Forelimb muscle (tissue), 1 donor: Measurements from ENCODE around the gene KAZN. TPM values are rescaled to one million over a fixed set of nuclear protein-coding genes. Genes with fewer than 3 reads are reported as not detected.
A peak's percentile ranks its signal among the peaks of the same experiment; 100 is the strongest.

Experiments
- DNase-seq: peaks from one replicate; pipeline ENCODE4 v3.0.0-alpha.2; 2013; ENCODE audit warnings: low read depth
- polyA plus RNA-seq: library from polyadenylated mRNA; unstranded; fragments of 120-200 nt; gene quantifications from one replicate; pipeline ENCODE4 v1.2.1, GENCODE V29; 2013; ENCODE audit not compliant: insufficient read length

The KAZN gene
- polyA plus RNA-seq, 1 donor: 12.8 TPM

DNA sequence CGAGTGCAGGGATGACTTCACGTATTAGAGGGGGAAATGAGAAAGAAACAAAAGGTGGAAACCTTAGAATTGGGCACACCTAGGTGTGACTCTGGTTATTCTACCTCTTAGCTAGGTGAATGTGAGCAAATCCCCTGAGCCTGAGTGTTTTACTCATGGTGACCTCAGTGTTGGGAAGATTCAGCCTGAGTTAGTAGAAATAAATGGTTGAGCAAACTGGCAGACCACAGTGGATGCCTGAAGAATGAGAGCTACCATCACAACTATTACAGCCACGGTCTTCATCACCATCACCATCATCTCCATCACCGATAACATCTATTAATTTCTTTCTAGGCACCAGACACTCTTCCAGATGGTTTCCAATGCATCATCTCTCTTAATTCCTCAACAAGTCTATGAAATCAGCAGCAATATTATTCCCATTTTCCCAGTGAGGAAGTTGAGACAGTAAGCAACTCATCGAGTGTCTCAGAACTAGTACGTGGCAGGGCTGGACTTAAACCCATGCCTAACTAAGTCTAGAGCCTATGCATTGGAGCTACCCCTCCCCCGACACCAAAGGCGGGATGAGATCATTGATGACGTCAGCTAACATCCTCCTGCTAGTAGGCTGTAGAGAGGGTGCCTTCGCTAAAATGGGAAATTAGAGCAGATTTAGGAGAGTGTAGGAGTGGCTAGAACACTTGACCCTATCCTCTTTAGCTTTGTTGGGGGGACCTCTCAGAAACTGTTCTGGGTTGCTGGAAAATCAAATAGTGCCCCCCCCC, 7.9 kb upstream of the KAZN start:
- DNase-seq: no peak

DNA sequence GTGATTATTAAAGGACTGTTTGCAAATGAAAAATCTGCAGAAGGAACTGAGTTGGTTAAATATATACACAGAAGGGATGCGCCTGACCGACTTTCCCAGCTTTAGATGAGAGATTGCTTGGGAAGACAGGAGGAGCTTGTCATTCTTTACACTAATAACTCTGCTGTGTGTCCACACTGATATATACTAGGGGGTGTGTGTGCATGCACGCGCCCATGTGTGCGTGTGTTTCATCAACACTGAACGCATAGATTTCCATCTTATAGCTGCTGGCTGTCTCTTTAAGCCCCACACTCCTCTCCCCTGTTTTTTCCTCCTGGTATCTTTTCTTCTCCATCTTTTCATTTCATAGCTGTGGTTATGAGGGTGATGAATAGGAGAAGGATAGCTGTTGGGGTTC, 6.9 kb upstream of the KAZN start:
- no peak for DNase-seq

DNA sequence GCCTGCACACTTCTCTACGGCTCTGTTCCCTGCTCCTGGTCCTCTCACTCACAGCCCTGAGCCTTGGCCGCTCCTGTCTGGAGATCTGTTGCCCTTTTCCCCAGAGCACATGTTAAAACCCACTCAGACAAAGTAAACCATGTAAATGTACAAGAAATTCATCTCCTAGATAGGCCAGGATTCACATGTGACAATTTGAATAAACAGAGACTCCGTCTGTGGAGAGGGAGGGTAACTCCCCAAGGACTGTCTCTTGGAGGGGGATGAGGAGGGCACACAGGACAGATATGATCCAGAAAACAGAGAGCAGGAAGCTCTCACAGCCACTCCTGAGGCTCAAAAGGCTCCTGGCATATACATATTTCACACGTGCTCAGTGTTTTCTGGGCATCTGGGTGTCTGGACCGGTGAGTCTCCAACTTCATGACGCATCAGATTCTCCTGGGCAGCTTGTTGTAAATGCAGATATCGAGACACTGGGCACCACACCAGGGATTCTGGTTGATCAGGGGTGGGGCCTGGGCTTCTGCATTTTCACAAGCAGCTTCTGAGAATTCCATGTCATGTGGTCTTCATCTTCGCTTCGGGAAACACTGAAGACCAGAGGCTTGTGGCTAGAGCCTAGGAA, 6.4 kb upstream of the KAZN start:
- no peak for DNase-seq

DNA sequence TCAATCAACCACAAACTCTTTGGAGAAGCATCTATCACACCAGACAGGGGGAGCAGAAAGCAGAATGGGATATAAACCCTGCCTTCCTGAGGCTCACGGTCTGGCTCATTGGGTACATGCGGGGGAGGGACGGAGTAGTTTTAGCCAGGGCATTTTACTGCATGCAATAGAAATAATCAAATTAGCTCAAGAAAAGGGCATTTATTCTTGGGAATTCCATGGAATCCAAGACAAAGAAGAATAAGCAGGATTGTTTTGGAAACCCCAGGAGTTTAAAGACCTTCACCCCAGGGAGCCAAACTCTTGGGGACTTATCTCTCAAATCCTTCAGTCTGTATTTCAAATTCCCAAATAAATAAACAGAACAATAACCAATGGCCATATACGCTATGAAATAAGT, 5.2 kb upstream of the KAZN start:
- DNase-seq: no peak

DNA sequence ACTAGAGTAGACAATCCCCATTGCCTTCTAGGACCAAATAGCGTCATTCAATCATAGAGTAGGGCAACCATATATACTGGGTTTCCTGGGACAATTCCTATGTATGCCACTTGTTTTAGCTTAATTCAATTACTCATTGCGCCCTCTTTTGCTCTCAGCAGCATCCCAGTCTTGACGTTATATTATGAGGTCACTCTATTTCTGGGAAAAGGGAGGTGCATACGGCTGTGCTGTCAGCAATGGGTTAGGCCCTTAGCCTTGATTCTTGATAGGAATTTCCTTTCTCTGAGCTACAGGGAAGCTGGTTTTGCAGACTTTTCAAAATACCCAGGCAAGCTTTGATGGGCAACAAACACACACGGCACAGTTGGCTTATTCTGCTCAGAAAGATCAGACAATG, 4.4 kb upstream of the KAZN start:
- no peak for DNase-seq

DNA sequence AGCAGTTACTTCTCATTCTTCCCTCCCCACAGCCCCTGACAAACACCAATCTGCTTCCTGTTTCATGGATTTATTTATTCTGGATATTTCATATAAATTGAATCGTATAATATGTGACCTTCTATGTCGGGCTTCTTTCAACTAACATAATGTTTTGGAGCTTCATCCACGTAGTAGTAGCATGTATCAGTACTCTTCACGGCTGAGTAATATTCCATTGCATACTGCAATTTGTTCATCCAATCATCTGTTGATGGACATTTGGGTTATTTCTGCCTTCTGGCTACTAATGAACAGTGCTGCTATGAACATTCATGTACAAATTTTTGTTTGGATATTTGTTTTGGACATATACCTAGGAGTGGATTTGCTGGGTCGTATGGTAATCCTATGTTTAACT, 1.9 kb upstream of the KAZN start:
- DNase-seq: no peak

DNA sequence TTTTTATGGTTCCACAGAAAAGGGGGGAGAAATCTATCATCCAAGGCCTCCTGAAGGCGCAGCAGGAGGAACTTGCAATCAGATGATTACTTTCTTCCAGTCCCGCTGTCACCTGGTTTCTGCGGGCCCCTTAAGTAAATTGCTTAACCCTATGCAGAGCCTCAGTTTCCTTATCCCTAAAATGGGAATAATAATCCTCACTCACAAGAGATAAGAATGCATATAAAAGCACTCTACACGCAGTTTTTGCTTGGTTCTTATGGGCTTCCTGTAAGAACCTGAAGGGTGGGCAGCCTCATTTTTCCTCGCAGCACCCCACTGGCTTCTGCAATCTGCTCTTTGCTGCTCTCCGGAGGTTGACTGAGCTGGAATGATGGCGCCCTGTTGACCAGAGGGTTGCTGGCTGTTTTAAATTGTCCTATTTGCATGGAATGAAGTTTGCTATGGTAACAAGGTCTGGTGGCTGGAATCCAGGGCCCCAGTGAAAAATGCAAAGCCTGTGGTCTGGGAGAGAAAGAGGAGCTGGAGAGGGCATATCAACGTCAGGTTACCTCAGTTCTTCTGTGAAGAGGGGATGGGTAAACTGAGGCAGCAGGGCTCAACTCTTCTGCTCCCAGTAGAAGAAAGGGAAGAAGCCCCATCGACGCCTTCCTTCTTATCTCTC, 1.0 kb upstream of the KAZN start:
- no peak for DNase-seq

DNA sequence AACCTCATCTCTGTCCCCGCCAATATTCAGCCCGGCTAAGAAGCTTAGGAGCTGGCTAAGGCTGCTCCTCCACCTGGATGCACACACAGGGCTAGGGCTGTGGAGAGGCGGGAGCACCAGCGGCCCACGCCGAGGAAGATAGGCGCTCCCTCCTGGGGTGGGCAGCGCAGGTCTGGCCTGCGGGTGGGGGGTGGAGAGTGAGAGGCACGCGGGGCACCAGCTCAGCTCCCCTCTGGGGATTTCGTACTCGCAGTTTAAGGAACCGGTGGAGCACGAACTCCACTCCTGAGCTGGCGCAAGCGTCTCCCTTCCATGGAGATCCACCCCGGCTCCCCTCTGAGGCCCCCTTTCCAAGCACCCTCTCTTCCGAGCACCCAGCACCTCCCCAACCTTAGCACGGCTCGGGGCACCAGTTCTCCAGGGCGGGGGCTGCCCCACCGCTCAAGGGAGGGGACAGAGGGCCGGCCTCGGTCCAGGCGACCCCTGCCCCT, 433 bp upstream of the KAZN start:
- no peak for DNase-seq

DNA sequence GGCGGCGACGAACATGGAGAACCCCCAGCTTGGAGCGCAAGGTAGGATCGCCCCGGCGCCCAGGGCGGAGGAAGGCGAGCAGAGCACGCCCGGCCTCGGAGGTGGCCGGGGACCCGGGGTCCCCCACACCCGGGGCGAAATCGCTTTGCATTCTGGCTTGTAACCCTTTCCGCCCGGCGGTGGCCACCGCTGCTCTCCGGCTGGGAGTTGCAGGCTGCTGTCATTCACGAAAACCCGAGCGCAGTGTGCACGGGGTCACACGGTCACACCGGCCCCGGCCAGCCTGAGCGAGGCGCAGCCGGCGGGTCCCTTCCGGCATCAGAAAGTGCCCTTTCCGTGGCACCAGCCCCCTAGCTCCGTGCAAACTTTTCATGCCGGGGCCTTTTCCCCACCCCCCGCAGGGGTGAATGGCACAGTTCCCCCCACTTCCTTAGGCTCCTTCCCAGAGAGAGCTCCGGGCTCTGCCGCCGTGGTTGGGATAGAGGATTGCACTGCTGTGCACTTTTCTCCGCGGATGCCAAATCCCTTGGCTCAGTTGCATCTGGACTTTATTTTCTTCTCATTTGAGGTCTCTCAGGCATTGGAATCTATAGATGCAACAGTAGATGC, 802 bp downstream of the KAZN start:
- no peak for DNase-seq

DNA sequence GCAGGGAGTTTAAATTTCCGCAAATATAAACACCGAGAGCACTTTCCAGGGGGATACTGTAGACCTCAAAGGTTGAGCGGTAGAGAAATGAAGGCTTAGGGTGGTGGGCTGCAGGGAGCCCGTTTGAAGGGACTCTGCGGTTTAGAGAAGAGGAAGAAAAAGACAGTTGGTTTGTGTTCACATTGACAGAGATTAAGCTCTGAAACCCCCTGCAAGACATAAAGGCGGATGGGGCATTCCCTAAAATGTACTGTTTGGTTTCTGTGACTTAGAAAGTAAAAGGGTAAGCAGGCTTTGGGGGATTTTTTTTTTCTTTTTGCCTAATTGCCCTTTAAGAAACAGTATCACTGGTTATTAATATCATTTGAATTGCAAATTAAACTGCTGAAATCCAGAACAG, 1.3 kb downstream of the KAZN start:
- no peak for DNase-seq

DNA sequence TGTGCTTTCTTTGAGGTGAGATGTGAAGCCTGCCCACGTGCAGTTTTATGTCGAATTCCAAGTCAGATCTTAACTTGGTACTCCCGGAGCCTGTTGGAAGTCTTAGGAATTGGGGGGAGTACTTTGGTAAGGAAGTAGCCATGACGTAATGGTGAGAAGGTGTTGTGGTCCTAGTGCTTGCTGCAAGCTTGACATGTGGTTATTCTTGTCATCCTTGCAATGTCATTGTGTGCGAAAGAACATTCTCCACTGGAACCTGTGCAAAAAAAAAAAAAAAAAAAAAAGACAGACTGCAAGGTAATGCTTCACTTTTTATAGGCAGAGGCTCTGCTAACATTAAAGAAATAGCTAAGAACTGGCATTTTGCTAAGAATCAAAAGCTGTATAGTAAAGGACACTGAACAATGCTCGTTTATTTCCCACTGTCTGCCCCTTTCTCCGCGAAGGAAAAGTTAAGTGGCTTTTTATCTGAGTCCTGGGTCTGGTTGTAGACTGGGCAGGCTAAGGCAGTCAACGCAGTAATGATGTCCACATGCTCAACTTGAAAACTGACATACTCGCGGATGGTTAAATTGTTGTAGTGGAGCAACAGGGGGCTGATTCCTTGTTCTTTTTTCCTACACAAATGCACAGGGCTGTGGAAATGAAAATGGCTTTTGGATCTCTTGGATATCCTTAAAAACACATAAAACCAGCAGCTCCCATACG, 2.1 kb downstream of the KAZN start:
- peak; percentile 24 for DNase-seq

DNA sequence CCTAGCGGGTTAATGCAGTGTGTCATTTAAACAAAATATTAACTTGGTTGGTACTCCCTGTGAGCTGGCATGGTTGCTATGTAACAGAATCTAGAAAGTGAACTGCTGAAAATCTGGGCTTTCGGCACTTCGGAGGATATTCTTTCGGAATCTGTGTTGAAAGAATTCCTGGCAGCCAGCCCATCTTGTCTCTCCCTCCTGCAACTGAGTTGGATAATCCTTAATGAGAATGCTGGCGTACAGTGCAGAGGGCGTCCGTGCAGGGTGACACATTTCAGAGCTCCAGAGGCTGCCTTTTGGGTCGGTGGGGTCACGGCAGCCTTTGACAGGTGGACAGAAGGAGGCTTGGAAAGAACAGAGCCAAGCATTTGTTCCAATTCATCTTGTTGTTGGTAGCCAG, 3.7 kb downstream of the KAZN start:
- DNase-seq: peak; percentile 31

DNA sequence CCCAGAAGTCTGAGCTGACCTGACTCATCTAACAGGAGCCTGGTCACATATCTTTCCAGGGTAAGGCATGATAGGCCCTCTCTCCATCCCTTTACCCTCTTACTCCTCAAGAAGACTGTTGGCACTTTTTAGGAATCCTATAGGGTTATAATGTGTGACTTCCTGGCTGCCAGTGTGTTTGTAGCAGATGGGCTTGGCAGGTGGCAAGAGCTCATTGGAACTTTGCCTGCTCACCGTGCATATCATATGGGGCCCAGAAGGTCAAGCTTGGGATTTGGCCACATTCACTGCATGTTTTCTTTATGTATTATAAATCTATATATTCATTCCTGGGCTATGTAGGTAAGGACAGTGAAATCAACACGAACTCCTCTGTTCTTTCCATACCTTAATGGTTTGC, 5.2 kb downstream of the KAZN start:
- no peak for DNase-seq

DNA sequence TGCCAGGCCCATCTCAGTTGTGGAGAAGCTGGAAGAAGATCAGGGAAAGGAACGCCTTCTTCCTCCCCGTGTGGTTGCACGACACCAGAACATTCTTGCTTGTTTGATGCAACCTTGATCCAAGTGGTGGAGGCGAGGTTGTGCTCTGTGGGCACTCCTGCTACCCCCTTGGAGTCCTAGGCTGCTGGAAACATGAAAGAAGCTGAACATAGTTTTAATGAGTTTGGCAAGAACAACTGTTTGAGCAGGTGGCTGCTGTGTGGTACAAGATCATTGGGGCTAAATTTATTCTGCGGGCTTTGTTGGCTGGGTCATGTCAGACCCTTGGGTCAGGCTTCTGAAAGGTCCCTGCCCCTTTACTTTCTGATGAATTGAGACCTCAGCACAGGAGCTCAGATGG, 5.9 kb downstream of the KAZN start:
- DNase-seq: no peak

DNA sequence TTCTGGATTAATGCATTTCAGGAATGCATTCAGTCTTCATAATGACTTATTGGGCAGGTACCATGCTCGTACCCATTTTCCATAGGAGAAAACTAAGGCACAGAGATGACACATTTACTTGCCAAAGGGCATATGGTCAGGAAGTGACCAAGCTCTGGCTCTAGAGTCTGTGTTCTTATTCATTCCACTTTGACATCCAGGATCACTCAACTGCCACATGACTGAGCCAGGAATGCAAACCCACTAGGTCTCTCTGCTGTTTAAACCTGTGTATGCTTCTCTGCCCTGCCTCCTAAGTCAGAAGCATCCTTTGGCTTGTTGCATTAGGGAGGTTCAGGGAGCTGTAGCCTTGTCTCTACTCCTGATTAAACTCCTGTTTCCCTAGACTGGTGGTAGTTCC, 7.5 kb downstream of the KAZN start:
- no peak for DNase-seq

DNA sequence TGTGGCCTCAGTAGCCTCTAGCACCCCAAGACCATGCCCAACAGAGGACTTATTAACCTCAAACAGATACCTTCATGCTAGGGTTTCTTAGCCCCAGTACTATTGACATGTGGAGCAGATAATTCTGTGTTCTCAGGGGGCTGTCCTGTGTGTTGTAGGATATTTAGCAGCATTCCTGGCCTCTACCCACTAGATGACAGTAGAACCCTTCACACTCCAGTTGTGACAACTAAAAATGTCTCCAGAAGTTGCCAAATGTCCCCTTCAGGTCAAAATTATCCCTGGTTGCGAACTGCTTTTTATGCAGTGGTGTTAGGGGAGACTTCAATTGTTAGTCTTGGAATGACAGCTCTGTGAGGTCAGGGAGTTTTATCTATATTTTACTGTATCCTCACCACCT, 8.1 kb downstream of the KAZN start:
- DNase-seq: no peak

DNA sequence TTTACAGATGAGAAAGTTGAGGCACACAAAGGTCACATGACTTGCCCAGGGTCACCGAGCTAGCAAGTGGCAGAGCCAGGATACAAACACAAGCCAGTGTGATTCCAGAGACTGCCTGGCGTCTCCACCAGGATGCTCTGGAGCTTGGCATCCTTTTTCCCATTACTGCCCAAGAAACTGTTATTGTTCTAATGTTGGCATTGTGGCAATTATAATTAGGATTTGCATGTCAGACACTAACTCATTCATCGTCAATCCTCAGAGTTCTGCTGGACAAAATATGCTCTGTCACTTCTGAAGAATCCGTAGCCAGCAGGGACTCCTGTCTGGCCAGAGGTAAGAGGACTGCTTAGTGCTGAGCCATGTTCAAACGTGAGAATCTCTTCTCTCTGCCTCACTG, 8.8 kb downstream of the KAZN start:
- DNase-seq: no peak

DNA sequence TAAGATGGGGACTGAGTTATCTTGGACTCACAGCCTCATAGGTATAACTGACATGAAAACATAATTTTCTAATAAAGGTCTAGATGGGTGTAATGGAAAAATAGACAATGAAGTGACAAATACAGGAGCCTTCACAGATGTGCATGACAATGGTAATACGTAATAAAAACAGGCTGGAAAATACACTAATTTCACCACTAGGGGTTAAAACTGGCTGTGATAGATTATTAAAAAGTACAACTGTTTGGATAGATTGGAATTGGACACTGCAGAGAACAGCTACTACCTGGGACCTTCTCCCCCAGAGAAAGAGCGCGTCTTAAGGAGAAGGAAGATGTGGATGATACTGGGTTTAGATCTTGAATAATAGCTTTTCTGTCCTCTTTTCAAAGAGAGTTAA, 9.8 kb downstream of the KAZN start:
- no peak for DNase-seq

DNA sequence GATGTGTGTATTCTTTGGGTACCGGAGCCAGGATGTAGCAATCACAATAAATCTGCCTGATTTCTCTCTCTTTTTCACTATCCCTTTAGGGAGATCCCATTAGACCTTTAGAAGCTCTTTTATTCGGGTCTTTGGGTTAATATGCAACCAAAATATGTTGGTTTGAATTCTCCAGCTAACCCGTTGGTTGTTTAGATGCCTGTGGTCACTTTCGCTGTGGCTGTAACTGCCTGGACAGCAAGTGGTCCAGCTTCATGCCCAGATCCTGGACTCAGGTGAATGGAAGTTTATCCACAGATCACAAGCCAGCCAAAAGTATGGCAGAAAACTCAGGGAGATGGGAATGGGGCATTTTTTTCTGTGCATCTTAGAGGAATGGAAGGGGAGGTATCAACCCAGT, 12.3 kb downstream of the KAZN start:
- no peak for DNase-seq

DNA sequence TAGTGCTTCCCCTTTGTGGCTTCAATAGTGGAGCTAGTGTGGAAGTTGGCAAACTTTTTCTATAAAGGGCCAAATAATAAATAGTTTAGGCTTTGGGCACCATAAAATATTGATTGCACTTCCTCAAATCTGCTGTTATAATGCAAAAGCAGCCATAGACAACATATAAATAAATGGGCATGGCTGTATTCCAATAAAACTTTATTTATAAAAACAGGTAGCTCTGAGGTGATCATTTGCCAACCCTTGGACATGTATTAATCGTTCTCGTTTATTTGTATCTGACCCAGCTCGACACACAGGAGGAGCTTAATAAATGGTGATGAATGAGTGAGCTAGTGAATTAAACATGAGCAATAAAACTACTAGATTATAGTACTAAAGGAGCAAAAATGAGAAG, 13.3 kb downstream of the KAZN start:
- no peak for DNase-seq

DNA sequence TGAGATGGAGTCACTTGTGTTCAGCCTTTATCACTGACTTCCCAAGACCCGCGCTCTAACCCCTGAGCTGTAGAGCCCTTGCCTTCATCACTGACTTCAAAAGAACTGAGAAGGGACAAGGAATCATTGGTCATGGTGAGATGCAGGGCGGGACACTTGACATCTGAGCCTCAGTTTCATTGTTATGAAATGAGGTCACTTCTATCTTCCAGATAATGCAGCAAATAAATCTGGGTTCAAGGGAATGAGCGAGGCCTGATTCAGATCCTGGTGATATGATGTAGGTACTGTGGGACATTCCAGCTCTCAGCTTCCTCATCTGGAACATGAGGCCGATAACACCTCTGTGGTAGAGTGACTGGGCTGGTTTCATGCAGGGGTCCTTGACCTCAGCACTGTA, 13.8 kb downstream of the KAZN start:
- DNase-seq: no peak

DNA sequence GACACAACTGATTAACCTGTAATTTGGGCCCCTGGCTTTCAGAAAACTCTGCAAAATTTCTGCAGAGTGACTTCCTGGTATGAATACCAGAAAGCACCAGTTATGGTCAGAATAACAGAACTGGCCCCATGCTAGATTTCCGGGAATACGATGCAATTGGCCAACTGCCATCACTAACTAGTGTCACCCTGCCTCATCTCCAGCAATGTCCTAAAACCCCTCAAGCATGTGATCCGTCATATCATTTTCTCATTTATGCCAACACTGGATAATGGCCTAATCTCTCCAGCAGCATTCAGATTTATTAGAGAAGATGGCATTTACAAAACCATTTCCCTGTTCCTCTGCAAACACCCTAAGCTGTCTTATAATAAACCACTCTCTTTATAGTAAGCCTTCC, 15.4 kb downstream of the KAZN start:
- no peak for DNase-seq
